Activated CD4-positive, alpha-beta T cell treated with anti-CD3 and anti-CD28 coated beads, Interleukin-2, amount 10 ng/mL, durations not matched to agents 7 days and 5 days (primary cell): Measurements from ENCODE around the gene PHAF1. TPM values are rescaled to one million over a fixed set of nuclear protein-coding genes. Genes with fewer than 3 reads are reported as not detected.
A peak's percentile ranks its signal among the peaks of the same experiment; 100 is the strongest.

Experiments
- CTCF ChIA-PET: fragments of 350-600 bp; sonication (Branson Sonifier 250); formaldehyde crosslinking; loops from one replicate; lab custom pipeline; 2021; ENCODE audit warnings: antibody characterized with exemption; lab: Charles Lee
- POLR2A ChIA-PET: fragments of 350-600 bp; sonication (Branson Sonifier 250); formaldehyde crosslinking; loops from one replicate; lab custom pipeline; 2021; ENCODE audit warnings: antibody characterized with exemption; lab: Charles Lee
- DNase-seq: peaks from one replicate; pipeline ENCODE4 v3.0.0-alpha.2; 2020
- H3K27ac Mint-ChIP-seq: one replicate; pipeline ENCODE4 v1.8.0; 2021; ENCODE audit warnings: mild to moderate bottlenecking, moderate library complexity, mixed read lengths
- H3K27me3 Mint-ChIP-seq: one replicate; pipeline ENCODE4 v1.8.0; 2021; ENCODE audit warnings: mixed read lengths
- H3K36me3 Mint-ChIP-seq: one replicate; pipeline ENCODE4 v1.8.0; 2021; ENCODE audit warnings: low read depth, mixed read lengths
- H3K4me1 Mint-ChIP-seq: one replicate; pipeline ENCODE4 v1.8.0; 2021; ENCODE audit warnings: mixed read lengths
- H3K4me3 Mint-ChIP-seq: one replicate; pipeline ENCODE4 v1.8.0; 2021; ENCODE audit warnings: mild to moderate bottlenecking, moderate library complexity, mixed read lengths
- H3K9me3 Mint-ChIP-seq: one replicate; pipeline ENCODE4 v1.8.0; 2021; ENCODE audit warnings: mixed read lengths
- total RNA-seq, 2 experiments: library from RNA; stranded (reverse); gene quantifications; one replicate each; pipeline ENCODE4 v1.2.3, GENCODE V29; 2021

Gene PHAF1
- total RNA-seq, 2 experiments from 2014 or later, result 15.2 to 19.0 TPM

DNA sequence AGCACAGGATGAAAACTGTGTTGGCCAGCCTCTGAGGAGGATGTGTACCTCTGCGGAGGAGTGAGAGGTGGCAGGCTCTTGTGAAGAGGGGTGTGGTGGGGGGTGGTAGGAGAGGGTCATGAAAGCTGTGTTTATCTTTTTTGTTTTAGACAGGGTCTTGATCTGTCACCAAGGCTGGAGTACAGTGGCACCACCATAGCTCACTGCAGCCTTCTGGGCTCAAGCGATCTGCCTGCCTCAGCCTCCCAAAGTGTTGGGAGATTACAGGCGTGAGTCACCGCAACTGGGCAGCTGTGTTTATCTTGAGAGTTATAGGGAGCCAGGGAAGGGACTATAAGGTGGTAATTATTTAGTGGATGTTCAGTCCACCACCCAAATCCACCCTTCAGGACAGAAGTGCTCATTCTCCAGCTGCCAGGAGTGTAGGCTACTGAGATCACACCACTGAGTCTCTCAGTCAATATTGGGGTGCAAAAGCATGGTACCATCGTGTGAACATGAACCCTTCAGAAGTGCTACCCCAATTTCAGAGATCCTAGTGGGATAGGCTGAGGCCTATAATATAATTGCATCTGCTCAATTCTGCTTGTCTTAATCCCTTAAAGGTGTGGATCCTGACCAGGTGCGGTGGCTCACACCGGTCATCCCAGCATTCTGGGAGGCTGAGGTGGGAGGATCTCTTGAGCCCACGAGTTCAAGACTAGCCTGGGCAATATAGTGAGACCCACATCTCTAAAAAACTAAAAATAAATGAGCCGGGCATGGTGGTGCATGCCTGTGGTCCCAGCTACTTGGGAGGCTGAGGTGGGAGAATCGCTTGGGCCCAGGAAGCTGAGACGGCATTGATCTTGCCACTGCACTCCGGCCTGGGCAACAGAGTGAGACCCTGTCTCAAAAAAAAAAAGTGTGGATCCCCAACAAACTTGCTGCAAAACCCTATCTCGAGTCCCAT is 81.0 kb downstream of the PHAF1 start:
- POLR2A ChIA-PET, result no interaction called here
- H3K27me3 Mint-ChIP-seq, result peaks cover under 1% of the 10 kb centered on the region
- H3K36me3 Mint-ChIP-seq, result peaks cover 23% of the 10 kb centered on the region
- H3K27ac Mint-ChIP-seq, result no peak overlapping the region
- DNase-seq, result no peak
- CTCF ChIA-PET, result interaction anchor here (0.8 to 2.9 kb wide), 2 partner anchors 36 to 173 kb away, joined by 4 to 11 read pairs; no protein-coding TSS in a partner anchor
- H3K9me3 Mint-ChIP-seq, result no peaks in the 10 kb centered on the region
- H3K4me1 Mint-ChIP-seq, result peaks cover 38% of the 10 kb centered on the region
- H3K4me3 Mint-ChIP-seq, result no peak overlapping the region

GRCh38 chr16:67191411-67191994 is 81.8 kb downstream of the PHAF1 start:
- no peak for DNase-seq
- H3K27ac Mint-ChIP-seq, result peak overlapping the region; percentile 85
- H3K4me1 Mint-ChIP-seq, result peaks cover 44% of the 10 kb centered on the region
- peaks cover 30% of the 10 kb centered on the region for H3K36me3 Mint-ChIP-seq
- ChIA-PET POLR2A (no interaction called here), CTCF (no interaction called here)
- peak overlapping the region; percentile 93 for H3K4me3 Mint-ChIP-seq
- no peaks in the 10 kb centered on the region for H3K9me3 Mint-ChIP-seq
- H3K27me3 Mint-ChIP-seq, result no peaks in the 10 kb centered on the region

DNA sequence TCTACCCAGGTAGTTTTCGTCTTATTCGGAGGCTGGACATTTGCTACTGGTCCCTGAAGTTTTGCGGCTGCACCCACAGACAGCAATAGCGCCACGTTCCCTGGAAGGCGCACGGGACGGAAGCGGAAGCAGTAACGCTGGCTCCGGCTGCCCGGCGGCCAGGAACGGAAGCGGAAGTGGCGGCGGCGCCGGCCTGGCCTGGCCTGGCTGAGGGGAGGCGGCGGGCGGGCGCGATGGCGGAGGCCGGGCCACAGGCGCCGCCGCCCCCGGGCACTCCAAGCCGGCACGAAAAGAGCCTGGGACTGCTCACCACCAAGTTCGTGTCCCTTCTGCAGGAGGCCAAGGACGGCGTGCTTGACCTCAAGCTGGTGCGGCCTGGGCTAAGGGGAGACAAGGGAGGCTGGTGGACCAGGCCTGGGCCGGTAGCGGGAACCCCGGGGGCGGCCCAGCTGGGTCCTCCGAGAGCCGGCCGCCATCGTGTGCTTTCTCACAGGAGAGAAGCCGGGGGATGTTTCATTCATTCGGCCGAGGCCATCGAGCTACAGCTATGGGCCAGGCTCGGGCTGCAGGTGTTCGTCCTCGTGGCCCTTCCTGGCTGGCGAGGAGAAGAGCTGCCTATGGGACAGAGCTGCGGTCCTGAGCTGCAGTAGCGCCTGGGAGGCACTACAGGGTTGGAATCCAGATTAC is 82.4 kb downstream of the PHAF1 start, which contains the start of gene E2F4:
Gene E2F4, plus strand, starts transcription at position 161 of the 687 bp plus-strand sequence. Its CDS starts 73 bp downstream, at position 234.
- Mint-ChIP-seq H3K36me3 (peaks cover 36% of the 10 kb centered on the region), H3K9me3 (no peaks in the 10 kb centered on the region), H3K4me3 (peak within 1 kb of the TSS; percentile 93), H3K27me3 (no peaks in the 10 kb centered on the region), H3K4me1 (peaks cover 49% of the 10 kb centered on the region), H3K27ac (peak within 1 kb of the TSS; percentile 85)
- POLR2A ChIA-PET, result no interaction called here
- peak; percentile 90 for DNase-seq
- CTCF ChIA-PET, result interaction anchor here (0.6 to 1.3 kb wide), 6 partner anchors 22 to 396 kb away, joined by 3 to 6 read pairs (median 3); partner anchors contain the start of gene NOL3

GRCh38 chr16:67192781-67193361 is 83.1 kb downstream of the PHAF1 start:
- Mint-ChIP-seq H3K27me3 (no peaks in the 10 kb centered on the region), H3K4me1 (peaks cover 49% of the 10 kb centered on the region), H3K36me3 (peaks cover 39% of the 10 kb centered on the region), H3K27ac (peak overlapping the region; percentile 85), H3K9me3 (no peaks in the 10 kb centered on the region), H3K4me3 (peak overlapping the region; percentile 93)
- ChIA-PET POLR2A (no interaction called here), CTCF (interaction anchor here (0.6 to 2.0 kb wide), 9 partner anchors 9 to 396 kb away, joined by 3 to 6 read pairs (median 3); partner anchors contain the start of gene NOL3)
- DNase-seq, result no peak

GRCh38 chr16:67193536-67193935 is 83.8 kb downstream of the PHAF1 start:
- POLR2A ChIA-PET, result no interaction called here
- no peaks in the 10 kb centered on the region for H3K27me3 Mint-ChIP-seq
- peaks cover 46% of the 10 kb centered on the region for H3K36me3 Mint-ChIP-seq
- peaks cover 49% of the 10 kb centered on the region for H3K4me1 Mint-ChIP-seq
- peak overlapping the region; percentile 93 for H3K4me3 Mint-ChIP-seq
- peak overlapping the region; percentile 85 for H3K27ac Mint-ChIP-seq
- no peak for DNase-seq
- H3K9me3 Mint-ChIP-seq, result no peaks in the 10 kb centered on the region
- CTCF ChIA-PET, result interaction anchor here (0.7 to 2.0 kb wide), 6 partner anchors 9 to 24 kb away, joined by 3 to 6 read pairs (median 4); partner anchors contain the start of gene NOL3

GRCh38 chr16:67194260-67194659 is 84.5 kb downstream of the PHAF1 start:
- Mint-ChIP-seq H3K36me3 (peaks cover 46% of the 10 kb centered on the region), H3K27ac (peak overlapping the region; percentile 85), H3K4me1 (peaks cover 49% of the 10 kb centered on the region), H3K9me3 (no peaks in the 10 kb centered on the region), H3K27me3 (no peaks in the 10 kb centered on the region), H3K4me3 (peak overlapping the region; percentile 93)
- POLR2A ChIA-PET, result no interaction called here
- CTCF ChIA-PET, result interaction anchor here (0.7 to 2.0 kb wide), 8 partner anchors 8 to 299 kb away, joined by 3 to 6 read pairs (median 4); no protein-coding TSS in a partner anchor
- DNase-seq, result no peak

DNA sequence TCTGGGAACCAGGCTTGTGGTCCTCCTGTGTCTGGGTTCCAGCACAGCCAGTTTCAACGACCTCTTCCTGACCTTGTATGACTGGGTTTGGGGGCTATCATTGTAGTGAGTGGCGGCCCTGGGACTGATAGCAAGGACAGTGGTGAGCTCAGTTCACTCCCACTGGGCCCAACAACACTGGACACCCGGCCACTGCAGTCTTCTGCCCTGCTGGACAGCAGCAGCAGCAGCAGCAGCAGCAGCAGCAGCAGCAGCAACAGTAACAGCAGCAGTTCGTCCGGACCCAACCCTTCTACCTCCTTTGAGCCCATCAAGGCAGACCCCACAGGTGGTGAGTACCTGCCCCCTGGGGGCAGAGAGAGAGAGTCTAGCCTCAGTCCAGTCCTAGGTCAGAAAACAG is 85.9 kb downstream of the PHAF1 start:
- Mint-ChIP-seq H3K27ac (no peak overlapping the region), H3K4me3 (no peak overlapping the region), H3K9me3 (no peaks in the 10 kb centered on the region), H3K36me3 (peaks cover 54% of the 10 kb centered on the region), H3K4me1 (peaks cover 48% of the 10 kb centered on the region), H3K27me3 (no peaks in the 10 kb centered on the region)
- DNase-seq, result no peak
- POLR2A ChIA-PET, result interaction anchor here (0.6 kb wide), 1 partner anchor 219 kb away, joined by 3 read pairs; no protein-coding TSS in a partner anchor
- CTCF ChIA-PET, result interaction anchor here (1.1 to 1.6 kb wide), 3 partner anchors 8 to 49 kb away, joined by 3 to 5 read pairs (median 3); no protein-coding TSS in a partner anchor

GRCh38 chr16:67196881-67197280 is 87.1 kb downstream of the PHAF1 start:
- H3K27ac Mint-ChIP-seq, result no peak overlapping the region
- peaks cover 43% of the 10 kb centered on the region for H3K4me1 Mint-ChIP-seq
- H3K4me3 Mint-ChIP-seq, result no peak overlapping the region
- H3K27me3 Mint-ChIP-seq, result no peaks in the 10 kb centered on the region
- POLR2A ChIA-PET, result no interaction called here
- H3K36me3 Mint-ChIP-seq, result peaks cover 54% of the 10 kb centered on the region
- no peak for DNase-seq
- H3K9me3 Mint-ChIP-seq, result no peaks in the 10 kb centered on the region
- CTCF ChIA-PET, result interaction anchor here (0.8 to 2.2 kb wide), 2 partner anchors 12 kb away, joined by 3 to 11 read pairs; no protein-coding TSS in a partner anchor

GRCh38 chr16:67197704-67198103 is 88.0 kb downstream of the PHAF1 start:
- ChIA-PET CTCF (interaction anchor here (0.6 to 2.2 kb wide), 10 partner anchors 11 to 215 kb away, joined by 3 to 11 read pairs (median 4); partner anchors contain the start of gene MATCAP1), POLR2A (interaction anchor here (0.8 kb wide), 1 partner anchor 10 kb away, joined by 4 read pairs; no protein-coding TSS in a partner anchor)
- peaks cover 38% of the 10 kb centered on the region for H3K4me1 Mint-ChIP-seq
- no peak overlapping the region for H3K4me3 Mint-ChIP-seq
- H3K36me3 Mint-ChIP-seq, result peaks cover 51% of the 10 kb centered on the region
- no peaks in the 10 kb centered on the region for H3K27me3 Mint-ChIP-seq
- H3K9me3 Mint-ChIP-seq, result no peaks in the 10 kb centered on the region
- H3K27ac Mint-ChIP-seq, result no peak overlapping the region
- no peak for DNase-seq
